K562 (cell line): ENCODE measurements around the gene ASMTL.

Experiments used
- CREM ChIP-seq: IDR thresholded peaks from 2 replicates; pipeline ENCODE4 v1.6.1; 2014; ENCODE audit warnings: antibody characterized with exemption, low read depth
- HNRNPL ChIP-seq: fragments of 200-400 bp; formaldehyde crosslinking; IDR thresholded peaks from 2 replicates; pipeline ENCODE4 v1.6.1; 2017; ENCODE audit warnings: low read depth, mild to moderate bottlenecking, low read length
- ZNF3 ChIP-seq: fragments of 250-450 bp; sonication (Bioruptor Pico); IDR thresholded peaks from 2 replicates; pipeline ENCODE4 v1.5.0; 2021; ENCODE audit warnings: mild to moderate bottlenecking, moderate library complexity

DNA sequence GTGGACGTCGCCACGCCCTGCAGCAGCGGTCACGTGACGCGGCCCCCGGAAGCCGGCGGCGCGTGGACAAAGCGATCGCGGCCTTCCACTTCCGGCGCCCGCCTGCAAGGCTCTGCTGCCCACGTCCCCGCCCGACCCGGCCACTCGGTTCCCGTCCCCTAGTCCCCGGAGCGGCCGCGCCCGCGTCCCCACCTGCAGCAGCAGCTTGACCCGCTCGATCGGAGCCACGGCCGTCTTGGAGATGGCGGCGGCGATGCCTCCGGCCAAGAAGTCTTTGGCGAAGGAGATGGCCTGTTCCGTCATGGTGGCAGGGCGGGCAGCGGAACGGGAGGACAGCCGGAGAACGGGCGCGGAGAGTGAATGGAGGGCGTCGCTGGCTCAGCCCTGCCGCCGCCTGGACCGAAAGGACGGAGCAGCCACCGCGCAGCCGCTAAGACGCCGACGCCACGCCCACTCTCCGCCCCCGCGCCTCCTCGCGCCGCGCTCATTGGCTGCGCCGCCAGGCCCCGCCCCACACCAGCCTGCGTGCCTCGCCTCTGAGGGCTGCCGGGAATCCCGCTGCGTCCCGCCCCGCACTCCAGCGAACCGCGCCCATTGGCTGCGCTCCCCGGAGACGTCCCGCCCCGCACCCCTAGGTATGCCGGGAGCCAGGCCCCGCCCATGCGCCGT is 60.9 kb downstream of the ASMTL start, which contains the start of gene SLC25A6:
- TF ChIP-seq CREM (peak; percentile 39), ZNF3 (CRISPR knock-in tag) (no peak), HNRNPL (peak; percentile 67; the same call in 1 of the 2 replicates)
